ENCODE results near the gene SARDH.
"Not testable (repeated sequence)": the region's sequence is repeated elsewhere in the genome, so short reads cannot be mapped to it uniquely, and the experiment has no call there.

The SARDH gene

GRCh38 chr9:133775291-133775690 lies 37.1 kb upstream of the SARDH start:
- no peak for DNase-seq

DNA sequence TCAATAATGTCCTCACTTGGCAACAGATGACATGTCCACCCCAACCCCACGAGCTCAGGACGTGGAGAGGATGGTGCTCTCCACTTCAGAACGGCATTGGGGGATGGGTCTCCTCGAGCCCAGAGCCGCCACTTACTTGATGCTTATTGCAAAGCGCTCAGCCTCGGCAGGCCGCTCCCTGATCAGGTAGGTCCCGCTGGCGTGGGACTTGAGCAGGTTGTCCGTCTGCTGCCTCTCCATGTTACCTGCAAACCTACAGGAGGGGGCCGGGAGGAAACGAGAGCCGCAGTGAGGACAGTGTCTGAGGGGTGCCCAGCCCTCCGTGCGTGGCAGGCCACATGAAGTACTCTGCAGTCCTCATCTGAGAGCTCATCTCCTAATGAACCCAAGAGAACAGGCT lies 36.6 kb upstream of the SARDH start:
- no peak for DNase-seq

- DNase-seq, result no peak
Measured at GRCh38 chr9:133773889-133774655, 35.9 kb upstream of the SARDH start.

DNA sequence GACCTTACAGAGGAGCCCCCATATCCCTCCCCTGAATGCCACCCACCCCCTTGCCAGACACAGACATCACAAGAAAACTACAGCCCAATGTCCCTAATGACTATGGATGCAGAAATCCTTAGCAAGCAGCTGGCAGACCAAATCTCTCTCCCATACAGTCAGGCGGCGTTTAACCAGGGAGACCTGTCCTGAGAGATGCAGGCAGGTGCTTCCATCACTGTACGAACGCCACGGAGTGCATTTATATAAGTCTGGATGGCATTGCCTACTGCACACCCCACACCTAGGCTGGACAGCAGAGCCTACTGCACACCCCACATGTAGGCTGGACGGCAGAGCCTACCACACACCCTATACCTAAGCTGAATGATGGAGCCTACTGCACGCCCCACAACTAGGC lies 34.4 kb upstream of the SARDH start:
- DNase-seq, result no peak

GRCh38 chr9:133771486-133772482 lies 33.6 kb upstream of the SARDH start:
- no peak for DNase-seq

DNA sequence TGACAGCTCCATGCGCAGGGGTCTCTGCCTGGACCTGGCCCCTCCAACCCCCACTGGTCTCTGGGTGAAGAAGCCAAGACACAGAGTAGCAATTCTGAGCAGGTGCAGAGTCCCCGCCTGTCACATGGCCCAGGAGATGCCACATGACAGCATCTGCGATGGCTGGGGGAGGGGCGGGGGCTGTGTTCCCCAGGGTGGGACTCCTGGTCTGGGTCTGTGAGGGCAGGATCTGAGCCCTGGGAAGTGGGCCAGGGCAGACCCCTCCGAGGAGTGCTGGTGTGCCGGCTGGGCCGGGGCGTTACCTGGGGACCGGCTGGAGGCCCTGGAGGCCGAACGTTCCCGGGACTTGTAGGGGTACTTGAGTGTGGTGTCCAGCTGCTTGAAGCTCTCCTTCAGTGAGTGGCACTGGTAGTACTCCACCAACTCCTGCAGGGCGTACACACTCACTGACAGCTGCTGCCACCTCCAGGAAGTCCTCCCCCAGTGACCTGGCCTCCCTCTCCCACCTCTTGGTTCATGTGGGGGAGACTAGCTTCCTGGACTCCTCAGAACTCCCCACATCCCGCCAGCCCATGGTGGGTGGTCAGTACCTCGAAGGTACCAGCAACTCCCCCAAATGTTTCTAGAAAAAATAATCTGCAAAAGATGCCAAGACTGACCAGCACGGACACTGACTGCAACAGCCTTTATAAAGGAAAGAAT lies 32.1 kb upstream of the SARDH start:
- DNase-seq, result no peak

DNA sequence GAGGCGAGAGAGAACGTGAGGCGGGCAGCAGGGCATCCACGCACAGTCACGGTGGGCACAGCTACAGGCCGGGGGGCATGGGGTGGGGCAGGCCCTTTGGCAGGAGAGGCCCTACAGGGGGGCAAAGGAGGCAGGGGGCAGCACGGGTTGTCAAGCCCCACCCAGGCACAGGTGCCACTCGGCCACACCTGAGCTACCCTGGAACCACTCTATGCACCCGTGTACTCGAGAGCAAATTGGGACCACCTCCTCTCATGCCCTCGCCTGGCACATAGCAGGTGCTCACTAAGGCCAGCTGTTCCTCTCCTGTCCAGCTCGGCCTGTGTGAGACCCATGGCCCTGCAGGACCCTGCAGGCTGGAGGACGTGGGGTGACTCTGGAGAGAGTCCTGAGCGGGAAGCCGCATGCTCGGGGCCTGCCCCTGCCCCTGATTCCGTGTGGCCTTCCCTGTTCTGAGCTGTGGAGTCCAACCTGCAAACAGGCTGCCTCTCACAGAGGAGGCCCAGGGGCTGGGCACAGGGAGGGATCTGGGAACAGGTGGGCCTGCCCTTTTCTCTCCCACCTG lies 31.4 kb upstream of the SARDH start:
- DNase-seq, result no peak

GRCh38 chr9:133768859-133769510 lies 30.8 kb upstream of the SARDH start:
- no peak for DNase-seq

GRCh38 chr9:133768371-133768858 lies 30.3 kb upstream of the SARDH start:
- DNase-seq, result no peak

DNA sequence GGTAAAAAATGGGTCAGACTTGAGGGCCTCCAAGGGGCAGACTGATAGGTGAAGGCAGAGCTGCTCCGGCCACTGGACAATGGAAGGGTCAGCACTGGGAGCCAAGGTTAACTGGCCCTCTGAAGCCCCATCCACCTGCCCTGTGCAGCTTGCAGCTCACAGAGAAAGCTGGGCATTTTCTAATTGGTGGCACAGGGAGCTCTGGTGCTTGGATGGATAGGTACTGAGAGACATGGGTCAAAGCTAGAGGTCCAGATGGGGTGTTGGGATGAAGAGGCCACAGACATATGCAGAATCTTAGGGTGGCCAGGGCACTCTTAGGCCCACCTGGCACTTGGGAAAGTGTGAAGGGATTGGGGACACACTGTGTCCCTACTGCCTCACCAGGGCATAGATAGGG lies 29.5 kb upstream of the SARDH start:
- no peak for DNase-seq

DNA sequence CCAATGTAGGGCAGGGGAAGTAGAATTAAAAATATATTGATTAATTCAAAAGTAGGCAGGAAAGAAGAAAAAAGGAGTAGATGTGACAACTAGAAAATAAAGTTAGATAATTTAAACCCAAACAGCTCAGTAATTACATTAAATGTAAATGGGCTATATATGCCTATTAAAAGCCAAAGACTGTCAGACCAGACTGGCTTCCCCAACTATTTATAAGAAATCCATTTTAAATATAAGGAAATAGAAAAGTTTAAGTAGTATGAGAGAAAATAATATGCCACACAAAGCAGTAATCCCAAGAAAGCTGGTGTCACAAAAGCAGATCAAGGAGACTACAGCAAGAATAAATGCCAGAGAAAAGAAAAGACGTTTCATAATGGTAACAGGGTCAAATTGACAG lies 28.9 kb upstream of the SARDH start:
- DNase-seq, result no peak

DNA sequence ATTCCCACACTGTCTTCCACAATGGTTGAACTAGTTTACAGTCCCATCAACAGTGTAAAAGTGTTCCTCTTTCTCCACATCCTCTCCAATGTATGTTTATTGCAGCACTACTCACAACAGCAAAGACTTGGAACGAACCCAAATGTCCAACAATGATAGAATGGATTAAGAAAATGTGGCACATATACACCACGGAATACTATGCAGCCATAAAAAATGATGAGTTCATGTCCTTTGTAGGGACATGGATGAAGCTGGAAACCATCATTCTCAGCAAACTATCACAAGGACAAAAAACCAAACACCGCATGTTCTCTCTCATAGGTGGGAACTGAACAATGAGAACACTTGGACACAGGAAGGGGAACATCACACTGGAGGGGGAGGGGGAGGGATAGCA lies 28.1 kb upstream of the SARDH start:
- DNase-seq, result not testable (repeated sequence)

DNA sequence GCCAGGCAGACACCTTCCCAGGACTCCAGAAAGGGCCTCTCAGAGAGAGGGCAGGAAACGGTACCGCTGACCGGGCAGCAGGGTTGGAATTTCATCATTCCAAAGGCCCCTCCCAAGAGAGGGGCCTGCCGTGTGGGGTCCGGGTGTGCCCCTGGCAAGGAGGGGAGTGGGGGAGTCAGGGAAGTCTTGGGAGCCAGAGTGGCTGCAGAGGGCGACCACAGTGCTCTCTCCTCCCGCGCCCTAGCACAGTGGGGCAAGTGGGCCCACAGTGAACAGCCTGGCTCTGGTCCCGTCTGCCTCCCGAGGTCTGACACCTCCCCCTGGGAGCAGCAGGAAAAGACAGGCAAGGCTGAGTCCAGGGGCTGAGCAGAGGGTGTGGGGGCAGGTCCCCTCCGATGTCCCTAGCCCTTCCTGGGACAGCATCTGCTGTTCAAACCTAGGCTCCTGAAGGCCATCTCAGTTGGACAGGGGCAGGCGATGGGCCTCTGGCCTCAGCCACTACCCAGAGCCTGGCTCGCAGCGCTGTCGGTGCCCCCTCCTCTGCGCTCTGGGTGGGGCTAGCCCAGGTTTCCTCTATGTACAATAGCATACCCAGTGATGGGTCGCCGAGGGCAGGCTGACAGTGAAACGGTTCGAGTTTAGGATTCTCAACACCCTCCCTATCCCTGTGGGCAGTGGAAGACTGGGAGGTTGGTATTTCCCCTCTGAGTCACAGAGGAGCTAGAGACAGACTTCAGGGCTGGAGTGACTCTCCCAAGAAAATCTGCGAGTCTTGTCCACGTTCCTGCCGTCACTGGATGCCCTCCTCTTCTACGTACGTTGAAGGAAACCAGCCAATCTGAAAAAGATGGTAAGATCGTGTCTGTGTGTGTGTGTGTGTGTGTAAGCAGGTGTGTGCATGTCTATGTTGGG lies 25.4 kb upstream of the SARDH start:
- DNase-seq, result no peak

DNA sequence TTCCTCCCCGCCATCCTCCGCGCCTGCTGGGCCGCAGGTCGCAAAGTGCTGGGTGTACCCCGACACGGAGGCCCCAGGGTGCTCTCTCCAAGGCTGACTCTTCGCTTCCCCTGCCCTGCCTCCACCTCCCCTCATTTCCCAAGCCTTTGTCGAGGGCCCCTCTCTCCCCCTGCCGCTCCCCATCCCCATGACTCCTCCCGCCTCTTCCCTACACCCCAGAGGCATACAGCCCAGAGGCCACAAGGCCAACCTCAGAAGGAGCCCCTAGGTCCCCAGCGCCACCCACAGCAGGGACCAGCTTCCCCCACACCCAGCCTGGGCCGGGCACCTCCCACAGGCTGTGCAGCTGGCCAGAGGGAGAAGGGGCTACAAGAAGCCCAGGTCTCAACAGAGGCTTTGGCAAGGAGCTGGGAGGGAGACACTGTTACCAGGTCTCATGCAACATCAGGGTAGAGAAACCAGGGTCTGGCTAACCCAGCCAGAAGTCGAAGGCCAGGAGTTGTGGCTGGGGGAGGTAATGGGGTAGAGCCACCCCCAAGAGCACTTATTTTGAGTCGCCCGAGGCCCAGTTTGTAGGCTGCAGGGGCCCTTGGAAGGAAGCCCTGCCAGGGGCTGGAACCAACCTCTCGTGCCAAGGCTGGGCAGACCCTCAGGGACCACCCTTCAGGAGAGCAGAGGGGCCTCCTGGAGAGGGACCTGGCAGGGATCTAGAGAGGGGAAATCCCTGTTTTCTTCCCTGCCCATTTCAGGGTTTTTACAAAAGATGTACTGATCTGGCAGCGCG lies 24.5 kb upstream of the SARDH start:
- DNase-seq, result no peak

DNA sequence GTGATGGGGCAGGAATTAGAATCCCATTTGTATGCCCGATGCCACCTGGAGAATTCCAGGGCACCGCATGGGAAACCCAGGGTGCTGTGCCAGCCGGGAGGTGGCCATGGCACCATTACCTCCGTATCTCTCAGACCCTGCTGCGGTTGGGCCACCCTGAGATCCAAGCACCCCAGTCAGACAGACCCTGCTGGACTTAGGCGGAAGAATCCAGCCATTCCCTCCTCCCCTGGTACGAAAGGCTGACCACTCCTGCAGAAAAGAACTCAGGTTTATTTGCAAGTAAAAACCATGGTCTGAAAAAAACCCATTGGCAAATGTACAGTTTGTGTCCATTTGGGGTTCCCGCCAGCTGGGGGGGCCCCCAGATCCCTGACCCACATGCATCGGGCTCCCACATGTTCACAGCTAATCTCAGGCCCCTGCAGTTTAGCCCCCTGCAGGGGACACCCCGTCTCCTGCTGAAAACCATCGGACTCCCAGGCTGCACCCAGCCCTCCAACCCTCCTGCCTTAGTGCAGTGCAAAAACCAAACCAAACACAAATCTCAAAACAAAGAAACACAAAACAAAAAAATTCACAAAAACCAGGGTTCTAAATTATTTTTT lies 23.6 kb upstream of the SARDH start:
- DNase-seq, result no peak

DNA sequence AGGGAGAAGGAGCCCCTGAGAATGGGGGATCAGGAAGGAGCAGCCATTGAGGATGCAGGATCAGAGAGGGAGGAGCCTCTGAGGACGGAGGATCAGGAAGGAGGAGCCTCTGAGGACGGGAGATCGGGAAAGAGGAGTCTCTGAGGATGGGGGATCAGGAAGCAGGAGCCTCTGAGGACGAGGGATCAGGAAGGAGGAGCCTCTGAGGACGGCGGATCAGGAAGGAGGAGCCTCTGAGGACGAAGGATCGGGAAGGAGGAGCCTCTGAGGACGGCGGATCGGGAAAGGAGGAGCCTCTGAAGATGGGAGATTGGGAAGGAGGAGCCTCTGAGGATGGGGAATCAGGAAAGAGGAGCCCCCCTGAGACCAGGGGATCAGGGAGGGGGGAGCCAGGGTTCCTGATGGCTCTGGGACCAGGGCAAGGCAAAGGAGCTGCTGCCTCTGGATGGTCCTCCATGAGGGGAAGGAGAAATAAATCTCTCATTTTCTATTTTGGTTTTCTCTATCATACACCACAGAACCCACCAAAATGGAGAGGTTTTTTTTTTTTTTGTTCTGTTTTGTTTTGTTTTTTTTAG lies 22.6 kb upstream of the SARDH start:
- no peak for DNase-seq

GRCh38 chr9:133759946-133760345 lies 21.8 kb upstream of the SARDH start:
- no peak for DNase-seq

- DNase-seq, result no peak
Measured at GRCh38 chr9:133759146-133759900, 21.2 kb upstream of the SARDH start.

DNA sequence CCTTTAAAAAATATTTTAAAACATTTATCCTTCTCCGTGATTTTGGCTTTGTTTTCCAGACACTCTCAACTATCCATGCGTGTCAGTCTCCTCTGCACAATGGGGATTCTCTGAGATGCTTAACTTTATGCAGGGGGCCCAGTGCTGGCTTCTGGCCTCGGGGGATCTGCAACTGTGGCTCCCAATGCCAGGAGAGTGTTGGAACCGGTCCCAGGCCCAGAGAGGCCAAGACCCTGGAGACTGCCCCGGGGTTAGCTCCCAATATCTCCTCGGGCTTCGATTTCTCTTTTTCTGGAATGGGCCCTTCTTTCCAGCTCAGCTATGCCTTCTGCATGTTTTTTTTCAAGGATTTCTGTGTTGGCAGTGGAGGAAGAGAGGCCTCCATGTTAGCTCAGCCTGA lies 20.1 kb upstream of the SARDH start:
- DNase-seq, result no peak
